ENCODE data around the gene CAV2.

Gene CAV2

DNA sequence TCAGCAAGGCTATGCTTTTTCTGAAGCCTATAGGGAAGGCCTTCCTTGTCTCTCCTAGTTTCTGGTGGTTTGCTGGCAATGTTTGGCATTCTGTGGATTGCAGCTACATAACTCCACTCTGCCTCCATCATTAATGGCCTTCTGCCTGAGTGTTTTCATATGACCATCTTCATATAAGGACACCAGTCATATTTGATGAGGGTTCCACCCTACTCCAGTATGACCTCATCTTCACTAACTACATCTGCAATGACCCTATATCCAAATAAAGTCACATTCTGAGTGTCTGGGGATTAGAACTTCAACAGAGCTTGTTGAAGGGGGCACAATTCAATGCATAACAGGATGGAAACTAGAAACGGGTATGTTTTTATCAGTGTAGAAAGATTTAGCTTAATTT lies 47.4 kb downstream of the CAV2 start:
- DNase-seq (ENCODE audit: low read depth in 3 of 3) = no peak

DNA sequence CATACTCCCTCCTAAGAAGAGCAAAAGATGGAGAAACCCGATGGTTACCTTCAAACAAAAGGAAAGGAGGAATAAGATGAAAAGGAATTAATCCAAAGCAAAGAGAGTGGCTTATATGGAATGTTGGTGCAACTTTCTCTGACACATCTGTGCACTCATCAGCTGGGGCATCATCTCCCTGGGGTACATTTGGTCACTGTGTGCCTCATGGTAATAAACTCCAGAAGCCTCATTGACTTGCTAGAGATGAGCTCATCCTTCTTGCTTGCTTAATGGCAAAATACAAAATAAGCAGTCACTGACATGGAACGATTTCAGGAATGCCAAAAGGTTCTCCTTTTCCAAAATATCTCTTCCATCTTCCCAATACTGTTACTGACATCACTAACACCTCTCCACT lies 47.8 kb downstream of the CAV2 start:
- no peak for DNase-seq (ENCODE audit: low read depth in 3 of 3)

DNA sequence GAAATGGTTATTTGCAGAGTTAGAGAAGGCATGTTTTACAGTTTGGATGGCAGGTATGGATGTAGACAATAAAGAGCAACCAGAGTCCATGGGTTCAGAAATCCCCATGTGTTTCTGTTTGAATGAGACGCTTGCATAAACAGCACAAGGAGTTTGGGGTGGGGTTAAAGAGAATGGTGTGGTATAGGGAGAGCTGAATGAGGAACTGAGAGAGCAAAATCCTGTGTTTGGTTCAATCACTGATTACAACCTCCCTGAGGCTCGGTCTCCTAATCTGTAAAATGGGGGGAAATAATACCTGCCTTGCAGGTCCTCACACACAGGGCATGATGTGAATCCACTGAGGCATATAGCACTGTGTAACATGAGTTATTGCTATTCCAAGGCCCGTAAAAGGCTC lies 49.0 kb downstream of the CAV2 start:
- DNase-seq (ENCODE audit: low read depth in 3 of 3) = no peak

DNA sequence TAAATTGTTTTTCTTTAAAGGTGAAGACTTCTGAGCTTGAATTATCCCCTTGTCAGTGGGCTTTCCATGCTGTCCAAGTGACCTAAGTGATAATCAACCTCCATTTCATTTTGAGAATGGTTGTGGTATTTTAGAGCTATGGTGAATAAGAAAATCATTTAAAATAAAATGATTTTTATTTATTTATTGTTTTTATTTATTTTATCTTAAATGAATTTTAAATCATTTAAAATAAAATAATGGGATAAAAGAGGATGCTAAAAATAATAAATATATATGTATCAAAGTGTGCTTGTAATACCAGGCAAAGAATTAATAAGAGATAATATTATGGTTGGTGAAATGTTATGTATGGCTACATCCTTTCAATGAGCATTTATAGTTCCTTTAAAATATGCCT lies 49.8 kb downstream of the CAV2 start:
- no peak for DNase-seq (ENCODE audit: low read depth in 3 of 3)

DNA sequence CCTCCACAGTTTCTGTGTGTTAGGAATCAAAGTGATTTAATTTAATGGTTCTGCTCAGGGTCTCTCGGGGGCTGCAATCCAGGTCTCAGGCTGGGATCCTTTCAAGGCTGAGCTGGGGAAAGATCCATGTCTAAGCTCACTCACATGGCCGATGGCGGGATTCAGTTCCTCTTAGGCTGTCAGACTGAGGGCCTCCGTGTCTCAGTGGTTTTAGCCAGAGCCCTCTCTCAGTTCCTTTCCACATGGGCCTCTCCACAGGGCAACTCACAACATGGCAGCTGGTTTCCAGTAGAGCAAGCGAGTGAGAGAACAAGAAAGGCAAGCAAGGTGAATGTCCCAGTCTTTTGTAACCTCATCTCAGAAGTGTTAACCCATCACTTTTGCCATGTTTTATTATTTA lies 52.2 kb downstream of the CAV2 start:
- no peak for DNase-seq (ENCODE audit: low read depth in 3 of 3)

DNA sequence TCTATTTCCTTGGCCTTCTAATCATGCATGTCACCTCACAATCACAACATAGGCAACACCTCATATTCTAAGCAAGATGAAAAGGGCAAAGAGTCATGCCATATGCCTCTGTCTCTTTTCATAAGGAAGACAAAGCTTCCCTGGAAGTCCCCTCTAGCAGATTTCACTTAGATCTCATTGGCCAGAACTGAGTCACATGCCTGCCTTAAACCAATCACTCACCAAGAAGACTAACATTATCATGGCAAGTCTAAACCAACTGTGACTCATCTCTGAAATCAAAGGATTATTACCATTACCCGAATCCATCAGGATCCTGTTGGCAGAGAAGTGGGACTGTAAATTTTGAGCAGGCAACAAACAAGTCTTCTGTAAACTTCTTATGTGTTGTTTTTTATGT lies 53.1 kb downstream of the CAV2 start:
- DNase-seq (ENCODE audit: low read depth in 3 of 3) = no peak

DNA sequence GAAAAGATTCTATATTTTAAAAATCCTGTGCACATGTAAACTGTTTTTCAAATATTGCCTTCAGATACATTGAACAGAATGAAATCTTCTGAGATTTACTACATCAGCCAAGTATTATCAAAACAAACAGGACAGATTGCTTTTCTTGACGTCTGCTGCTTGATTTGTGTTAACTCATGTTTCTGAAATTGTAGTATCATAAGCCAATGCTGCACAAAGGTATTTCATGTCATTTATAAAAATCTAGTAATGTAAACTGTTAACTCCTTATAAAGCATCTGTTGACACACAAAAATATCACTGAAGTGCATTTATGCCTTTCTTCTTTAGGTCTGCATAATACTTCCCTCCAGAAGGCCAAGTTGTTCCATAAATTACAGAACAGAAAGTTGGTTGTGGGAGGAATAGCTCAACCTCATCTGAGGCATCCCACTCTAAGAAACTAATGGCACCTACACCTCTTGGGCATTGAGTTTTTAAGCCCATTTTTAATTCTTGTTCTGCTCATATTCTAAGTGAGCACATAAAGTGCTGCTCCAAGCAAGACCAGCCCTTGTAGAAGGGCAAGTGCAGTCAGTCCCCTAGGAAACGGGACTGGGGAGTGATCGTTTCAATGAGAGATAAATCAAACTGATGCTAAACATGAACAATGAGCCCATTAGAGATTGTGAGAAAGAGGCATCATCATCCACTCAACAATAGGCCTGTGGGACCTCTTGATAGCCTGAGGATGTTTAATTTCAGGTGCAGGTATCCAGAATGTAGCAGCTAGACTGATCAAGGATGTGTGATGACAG lies 53.8 kb downstream of the CAV2 start:
- no peak for DNase-seq (ENCODE audit: low read depth in 3 of 3)

DNA sequence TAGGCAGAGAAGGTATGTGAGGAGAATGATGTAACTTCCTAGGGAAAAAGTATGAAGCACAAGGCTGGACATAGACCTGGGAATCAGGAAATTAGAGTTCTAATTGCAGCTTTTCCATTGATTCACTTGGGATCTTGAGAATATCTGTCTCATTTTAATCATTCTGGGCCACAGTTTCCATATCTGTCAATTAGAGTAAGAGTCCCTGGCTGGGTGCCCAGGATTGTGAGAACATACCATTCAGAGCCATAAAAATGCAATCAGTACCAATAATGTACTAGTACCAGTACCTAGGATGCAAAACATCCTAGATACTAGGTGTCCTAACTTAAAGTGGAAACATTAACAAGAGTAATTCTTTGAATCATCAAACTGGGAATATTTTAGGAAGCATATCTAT lies 54.9 kb downstream of the CAV2 start:
- no peak for DNase-seq (ENCODE audit: low read depth in 3 of 3)

DNA sequence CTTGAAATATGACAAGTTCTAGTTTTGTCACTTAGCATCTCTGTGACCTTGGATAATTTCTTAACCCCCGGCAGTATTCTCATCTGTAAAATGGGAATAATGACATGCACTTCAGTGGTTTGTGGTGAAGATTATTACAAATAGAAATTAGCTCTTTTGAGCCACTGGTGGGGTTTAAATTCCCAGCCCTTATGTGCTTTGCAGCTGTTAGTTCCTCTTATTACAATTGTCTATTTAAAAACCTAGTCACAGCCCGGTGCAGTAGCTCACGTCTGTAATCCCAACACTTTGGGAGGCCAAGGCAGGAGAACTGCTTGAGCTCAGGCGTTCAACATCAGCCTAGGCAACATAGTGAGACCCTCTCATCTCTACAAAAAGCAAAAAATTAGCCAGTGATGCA lies 55.4 kb downstream of the CAV2 start:
- no peak for DNase-seq (ENCODE audit: low read depth in 3 of 3)

DNA sequence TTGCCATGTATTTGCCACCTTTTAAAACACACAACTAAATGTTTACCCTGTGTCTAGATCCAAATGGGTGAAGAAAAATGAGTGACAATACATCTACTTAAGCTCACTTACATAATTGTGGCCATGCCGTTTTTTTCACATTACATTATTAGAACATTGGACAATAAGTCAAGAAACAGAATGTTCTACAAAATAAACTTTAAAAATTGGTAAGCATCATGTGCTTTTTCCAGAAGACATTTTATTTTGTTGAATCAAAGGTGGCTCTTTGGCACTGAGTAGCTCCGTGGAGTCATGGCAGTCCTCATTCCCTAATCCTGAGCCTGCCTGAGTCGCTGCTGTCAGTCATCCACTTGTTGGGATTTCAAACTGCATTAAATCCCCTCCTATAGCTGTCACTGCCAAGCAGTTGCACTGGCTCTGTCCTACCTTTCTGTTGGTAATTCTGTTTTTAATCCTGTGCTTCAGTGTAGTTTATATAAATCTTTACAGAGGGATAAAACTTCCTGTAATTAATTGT lies 57.6 kb downstream of the CAV2 start:
- no peak for DNase-seq (ENCODE audit: low read depth in 3 of 3)

DNA sequence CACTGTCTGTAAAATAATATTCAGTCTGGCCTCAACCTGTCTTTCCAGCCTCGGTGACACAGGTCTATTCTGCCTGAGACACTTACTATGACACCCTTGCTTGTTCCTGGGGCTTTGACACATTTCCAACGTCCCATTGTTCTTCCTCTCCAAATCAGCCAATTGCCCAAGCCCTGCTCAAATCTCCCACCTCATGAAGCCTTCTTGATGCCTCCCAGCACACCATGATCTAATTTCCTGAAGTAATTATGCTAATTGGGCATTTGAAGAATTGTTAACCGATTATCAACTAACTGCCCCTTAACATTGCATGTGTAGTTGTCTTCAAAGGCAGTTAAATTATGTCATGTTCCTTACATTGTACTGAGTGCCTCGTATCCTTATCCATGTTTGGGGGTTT lies 58.4 kb downstream of the CAV2 start:
- no peak for DNase-seq (ENCODE audit: low read depth in 3 of 3)

Data from stimulated activated CD4-positive, alpha-beta T cell treated with anti-CD3 and anti-CD28 coated beads, TNF-alpha, amount 100 ng/mL, for 48 hours (primary cell).